HL-60 (cell line): Measurements from ENCODE around the gene CSNK1G1.

Source experiments
- DNase-seq, 2 experiments: peaks; one replicate each; pipeline ENCODE4 v3.0.0-alpha.2; 2010 to 2020; ENCODE audit warnings: low read depth in 1 of 2, low spot score in 1 of 2
- H3K27ac ChIP-seq: fragments of 250-450 bp; sonication (Bioruptor Pico); replicated peaks from 2 replicates; pipeline ENCODE4 v1.5.1; 2020; ENCODE audit warnings: mild to moderate bottlenecking, moderate library complexity
- H3K27me3 ChIP-seq: fragments of 250-450 bp; sonication (Bioruptor Pico); 2 replicates; pipeline ENCODE4 v1.5.1; 2021; ENCODE audit warnings: mild to moderate bottlenecking, moderate library complexity; ENCODE audit not compliant: insufficient read depth, poor library complexity, severe bottlenecking
- H3K4me3 ChIP-seq: replicated peaks from 2 replicates; pipeline ENCODE4 v1.5.1; 2011; ENCODE audit warnings: mild to moderate bottlenecking, control low read depth, low read length; ENCODE audit not compliant: insufficient read depth
- GABPA ChIP-seq: IDR thresholded peaks from 2 replicates; pipeline ENCODE4 v1.6.1; 2012; ENCODE audit warnings: low read depth
- POLR2AphosphoS5 ChIP-seq: IDR thresholded peaks from 2 replicates; pipeline ENCODE4 v1.6.1; 2012; ENCODE audit warnings: low read depth
- REST ChIP-seq: IDR thresholded peaks from 2 replicates; pipeline ENCODE4 v1.6.1; 2012; ENCODE audit warnings: low read depth; ENCODE audit not compliant: insufficient replicate concordance
- SPI1 ChIP-seq: IDR thresholded peaks from 2 replicates; pipeline ENCODE4 v1.6.1; 2012; ENCODE audit warnings: low read depth, mild to moderate bottlenecking, borderline replicate concordance
- TF ChIP-seq, protein P1 (sequence below): IDR thresholded peaks from one replicate; pipeline ENCODE4 v1.5.1; 2011; ENCODE audit warnings: low read length, control low read depth, inconsistent platforms; ENCODE audit not compliant: insufficient read depth

CSNK1G1 gene

GRCh38 chr15:64152507-64153387 lies 203.2 kb downstream of the CSNK1G1 start:
- DNase-seq, result no peak
- TF ChIP-seq REST (no peak), GABPA (no peak), SPI1 (no peak), POLR2AphosphoS5 (no peak)
- TF ChIP-seq, protein P1, sequence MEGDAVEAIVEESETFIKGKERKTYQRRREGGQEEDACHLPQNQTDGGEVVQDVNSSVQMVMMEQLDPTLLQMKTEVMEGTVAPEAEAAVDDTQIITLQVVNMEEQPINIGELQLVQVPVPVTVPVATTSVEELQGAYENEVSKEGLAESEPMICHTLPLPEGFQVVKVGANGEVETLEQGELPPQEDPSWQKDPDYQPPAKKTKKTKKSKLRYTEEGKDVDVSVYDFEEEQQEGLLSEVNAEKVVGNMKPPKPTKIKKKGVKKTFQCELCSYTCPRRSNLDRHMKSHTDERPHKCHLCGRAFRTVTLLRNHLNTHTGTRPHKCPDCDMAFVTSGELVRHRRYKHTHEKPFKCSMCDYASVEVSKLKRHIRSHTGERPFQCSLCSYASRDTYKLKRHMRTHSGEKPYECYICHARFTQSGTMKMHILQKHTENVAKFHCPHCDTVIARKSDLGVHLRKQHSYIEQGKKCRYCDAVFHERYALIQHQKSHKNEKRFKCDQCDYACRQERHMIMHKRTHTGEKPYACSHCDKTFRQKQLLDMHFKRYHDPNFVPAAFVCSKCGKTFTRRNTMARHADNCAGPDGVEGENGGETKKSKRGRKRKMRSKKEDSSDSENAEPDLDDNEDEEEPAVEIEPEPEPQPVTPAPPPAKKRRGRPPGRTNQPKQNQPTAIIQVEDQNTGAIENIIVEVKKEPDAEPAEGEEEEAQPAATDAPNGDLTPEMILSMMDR, result no peak
- Histone ChIP-seq H3K27ac (no peak overlapping the region), H3K4me3 (no peak overlapping the region), H3K27me3 (peaks cover 19% of the 10 kb centered on the region)

DNA sequence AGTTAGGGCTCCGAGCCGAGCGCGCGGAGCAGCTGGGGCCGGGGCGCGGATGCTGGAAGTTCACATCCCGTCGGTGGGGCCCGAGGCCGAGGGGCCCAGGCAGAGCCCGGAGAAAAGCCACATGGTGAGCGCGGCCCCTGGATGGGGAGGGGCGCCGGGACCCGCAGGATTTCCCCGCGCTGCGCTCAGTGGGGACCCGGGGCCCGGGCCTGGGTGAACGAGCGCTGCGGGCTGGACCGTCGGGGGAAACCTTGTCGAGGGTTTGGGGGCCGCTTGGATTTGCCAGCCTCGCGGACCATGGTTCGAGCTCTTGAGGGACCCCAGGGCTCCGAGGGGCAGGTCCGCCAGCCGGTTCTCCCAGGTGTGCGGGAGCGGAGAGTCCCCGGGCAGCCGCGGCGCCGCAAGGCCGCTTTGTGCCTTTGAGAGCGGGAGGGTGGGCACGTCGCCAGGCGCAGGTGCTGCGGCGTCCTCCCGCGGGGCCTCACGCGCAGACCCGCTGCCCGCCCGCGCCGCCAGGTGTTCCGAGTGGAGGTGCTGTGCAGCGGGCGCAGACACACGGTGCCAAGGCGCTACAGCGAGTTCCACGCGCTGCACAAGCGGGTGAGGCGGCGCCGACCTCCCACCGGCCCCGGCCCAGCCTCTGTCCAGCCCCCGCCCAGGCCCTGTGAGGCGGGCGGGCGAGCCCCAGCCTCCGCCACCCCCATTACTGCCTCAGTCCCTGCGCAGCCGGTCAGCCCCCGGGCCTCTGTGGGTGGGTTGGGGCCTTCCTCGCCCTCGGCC lies 204.1 kb downstream of the CSNK1G1 start, which contains the start of gene SNX22:
TSS of gene SNX22 (plus strand) at position 5 of the 780 bp plus-strand sequence. CDS start at position 50, 45 bp downstream.
- H3K4me3 ChIP-seq, result peak within 1 kb of the TSS; percentile 43
- TF ChIP-seq POLR2AphosphoS5, result no peak
- TF ChIP-seq REST, result no peak
- TF ChIP-seq SPI1, result no peak
- TF ChIP-seq, protein P1, result no peak
- no peak for TF ChIP-seq GABPA
- peaks cover 19% of the 10 kb centered on the region for H3K27me3 ChIP-seq
- no peak within 1 kb of the TSS for H3K27ac ChIP-seq
- DNase-seq, result no peak

- TF ChIP-seq REST (no peak), SPI1 (no peak), POLR2AphosphoS5 (no peak), GABPA (no peak)
- TF ChIP-seq, protein P1, result no peak
- no peak overlapping the region for H3K27ac ChIP-seq
- no peak overlapping the region for H3K4me3 ChIP-seq
- DNase-seq, result no peak
- H3K27me3 ChIP-seq, result peaks cover 19% of the 10 kb centered on the region
Observed at GRCh38 chr15:64149893-64150578, 205.9 kb downstream of the CSNK1G1 start.
